Measurements from ENCODE around the gene NECTIN1.

DNA sequence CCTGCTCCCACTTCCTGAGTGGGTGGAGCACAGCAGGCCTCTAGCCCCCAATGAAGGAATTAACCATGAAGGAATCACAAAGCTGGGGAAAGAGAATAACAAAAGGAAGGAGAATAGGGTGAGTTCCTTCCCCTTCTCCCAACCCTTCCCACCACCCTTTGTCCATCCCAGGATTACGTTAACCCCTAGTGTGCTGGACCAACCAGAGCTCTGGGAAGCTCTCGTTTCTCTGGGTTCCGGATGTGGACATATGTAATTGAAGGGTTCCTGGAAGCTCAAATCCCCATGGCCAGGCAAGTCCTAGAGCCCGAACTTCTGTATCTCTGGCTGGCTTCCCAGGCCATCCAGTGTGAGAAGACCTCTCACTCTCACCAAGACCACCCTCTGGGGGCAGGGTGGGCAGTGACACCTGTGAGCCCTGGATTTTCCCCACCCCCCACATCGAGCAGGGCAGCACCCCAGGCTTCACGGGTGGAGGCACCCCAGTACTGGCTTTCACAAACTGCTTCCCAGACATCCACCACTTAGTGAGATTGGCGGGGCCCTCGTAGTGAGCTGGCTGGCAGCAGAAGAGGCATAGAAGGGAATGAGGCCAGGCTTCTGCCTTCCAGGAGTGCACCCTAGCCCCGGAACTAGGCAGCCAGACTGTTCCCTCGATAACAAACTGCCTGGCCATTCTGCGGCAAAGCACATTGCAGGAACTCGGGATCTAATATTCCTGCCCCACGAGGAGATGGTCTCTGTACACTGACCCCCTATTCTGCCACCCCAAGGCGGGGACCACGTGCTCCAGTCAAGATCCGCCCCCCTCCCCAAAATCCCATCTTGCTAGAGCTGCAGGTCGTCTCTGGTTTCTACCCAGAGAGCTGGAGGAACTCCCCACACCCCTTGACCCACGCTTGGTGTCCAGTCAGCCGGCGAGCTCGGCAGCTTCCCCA, 2.1 kb downstream of the NECTIN1 start:
- TF ChIP-seq CTCF (IDR thresholded peaks at IDR 0.05; ENCODE audit: low read depth, low read length) (no peak), EZH2phosphoT487 (IDR thresholded peaks at IDR 0.05; ENCODE audit: low read depth) (no peak)
